Breast epithelium (tissue), 4 donors: ENCODE results near the gene FOS. TPM values are rescaled to one million over a fixed set of nuclear protein-coding genes. Genes with fewer than 3 reads are reported as not detected.

Source experiments
- DNase-seq, 2 donors: peaks; one replicate each; pipeline ENCODE4 v3.0.0-alpha.2; 2019; ENCODE audit warnings: low spot score in 2 of 2
- H3K27ac ChIP-seq, 2 donors: fragments of 200-600 bp; sonication (generic) in 1 of 2; one replicate each; pipeline ENCODE4 v1.5.1; 2016 to 2019; ENCODE audit warnings: mild to moderate bottlenecking in 1 of 2
- H3K27me3 ChIP-seq, 2 donors: fragments of 200-600 bp; sonication (generic) in 1 of 2; one replicate each; pipeline versions ENCODE4 v1.5.1 to v1.6.0; 2017 to 2019; ENCODE audit warnings: control low read depth in 1 of 2, mild to moderate bottlenecking in 1 of 2
- H3K36me3 ChIP-seq: fragments of 200-600 bp; one replicate; pipeline ENCODE4 v1.5.1; 2019
- H3K4me1 ChIP-seq, 2 donors: fragments of 200-600 bp; sonication (generic); one replicate each; pipeline ENCODE4 v1.5.1; 2016 to 2019; ENCODE audit warnings: control low read depth in 1 of 2
- H3K4me3 ChIP-seq, 3 donors: fragments of 200-600 bp; sonication (generic); 1 replicate in 2 of 3; 2 replicates in 1 of 3; pipeline ENCODE4 v1.5.1; 2016 to 2019; ENCODE audit warnings: mild to moderate bottlenecking in 3 of 3, moderate library complexity in 2 of 3
- H3K9me3 ChIP-seq, 2 donors: fragments of 200-600 bp; sonication (generic) in 1 of 2; one replicate each; pipeline ENCODE4 v1.5.1; 2016 to 2019; ENCODE audit warnings: control low read depth in 1 of 2
- CTCF ChIP-seq, 3 donors: fragments of 450-650 bp; IDR thresholded peaks; one replicate each; pipeline ENCODE4 v1.5.1; 2016 to 2017; ENCODE audit warnings: antibody characterized with exemption in 3 of 3, mild to moderate bottlenecking in 3 of 3, moderate library complexity in 3 of 3
- POLR2A ChIP-seq: fragments of 450-650 bp; IDR thresholded peaks from one replicate; pipeline ENCODE4 v1.6.1; 2016; ENCODE audit warnings: antibody characterized with exemption, mild to moderate bottlenecking, moderate library complexity
- POLR2AphosphoS5 ChIP-seq, 3 donors: sonication (generic); formaldehyde crosslinking; IDR thresholded peaks; one replicate each; pipeline ENCODE4 v1.6.1; 2017; ENCODE audit warnings: antibody characterized with exemption in 3 of 3
- intact Hi-C: fragments of 100-400 bp; cut with DNase I; formaldehyde crosslinking; loops from one replicate; pipeline ENCODE4 v1.15.1; 2023; ENCODE audit warnings: low total_unique reads
- total RNA-seq, 3 donors: library from RNA; depleted of rRNA; stranded (reverse); fragments of >200 nt; gene quantifications; one replicate each; pipeline ENCODE4 v1.1.0, GENCODE V29; 2016

FOS gene
- total RNA-seq, 3 donors from 2014 or later: 398 to 629 (median 549) TPM

- TF ChIP-seq POLR2A: no peak
- no peak for TF ChIP-seq POLR2AphosphoS5 (IDR thresholded peaks at IDR 0.05)
- no peak for TF ChIP-seq CTCF (IDR thresholded peaks at IDR 0.05)
- intact Hi-C loops: no loop called here
- Histone ChIP-seq H3K4me1 (no peaks in the 10 kb centered on the region), H3K4me3 (no peak overlapping the region), H3K27ac (no peak overlapping the region), H3K27me3 (no peaks in the 10 kb centered on the region), H3K36me3 (no peaks in the 10 kb centered on the region), H3K9me3 (no peaks in the 10 kb centered on the region)
- no peak for DNase-seq
Measured at GRCh38 chr14:75247286-75247922, 31.2 kb upstream of the FOS start.

GRCh38 chr14:75247939-75248338 lies 30.7 kb upstream of the FOS start:
- no peak for TF ChIP-seq POLR2A
- no peak for TF ChIP-seq CTCF (IDR thresholded peaks at IDR 0.05)
- TF ChIP-seq POLR2AphosphoS5 (IDR thresholded peaks at IDR 0.05): no peak
- H3K27me3 ChIP-seq: no peaks in the 10 kb centered on the region
- H3K9me3 ChIP-seq: no peaks in the 10 kb centered on the region
- no peaks in the 10 kb centered on the region for H3K36me3 ChIP-seq
- no peaks in the 10 kb centered on the region for H3K4me1 ChIP-seq
- DNase-seq: no peak
- intact Hi-C loops: no loop called here
- H3K27ac ChIP-seq: no peak overlapping the region
- H3K4me3 ChIP-seq: no peak overlapping the region

- TF ChIP-seq CTCF (IDR thresholded peaks at IDR 0.05) (no peak), POLR2AphosphoS5 (IDR thresholded peaks at IDR 0.05) (no peak), POLR2A (no peak)
- no peaks in the 10 kb centered on the region for H3K27me3 ChIP-seq
- DNase-seq: no peak
- no peak overlapping the region for H3K4me3 ChIP-seq
- no peaks in the 10 kb centered on the region for H3K36me3 ChIP-seq
- no peaks in the 10 kb centered on the region for H3K4me1 ChIP-seq
- no peaks in the 10 kb centered on the region for H3K9me3 ChIP-seq
- H3K27ac ChIP-seq: no peak overlapping the region
- intact Hi-C loops: no loop called here
Measured at GRCh38 chr14:75249251-75249957, 29.2 kb upstream of the FOS start.

- no peaks in the 10 kb centered on the region for H3K4me1 ChIP-seq
- DNase-seq: no peak
- H3K4me3 ChIP-seq: no peak overlapping the region
- no peaks in the 10 kb centered on the region for H3K27me3 ChIP-seq
- intact Hi-C loops: no loop called here
- no peak for TF ChIP-seq POLR2AphosphoS5 (IDR thresholded peaks at IDR 0.05)
- TF ChIP-seq POLR2A: no peak
- TF ChIP-seq CTCF (IDR thresholded peaks at IDR 0.05): no peak
- H3K9me3 ChIP-seq: no peaks in the 10 kb centered on the region
- H3K36me3 ChIP-seq: no peaks in the 10 kb centered on the region
- H3K27ac ChIP-seq: no peak overlapping the region
Measured at GRCh38 chr14:75249958-75250336, 28.7 kb upstream of the FOS start.

GRCh38 chr14:75250800-75251199 lies 27.8 kb upstream of the FOS start:
- no peak overlapping the region for H3K4me3 ChIP-seq
- intact Hi-C loops: no loop called here
- H3K9me3 ChIP-seq: no peaks in the 10 kb centered on the region
- no peak overlapping the region for H3K27ac ChIP-seq
- DNase-seq: no peak
- no peak for TF ChIP-seq POLR2AphosphoS5 (IDR thresholded peaks at IDR 0.05)
- TF ChIP-seq POLR2A: no peak
- TF ChIP-seq CTCF (IDR thresholded peaks at IDR 0.05): no peak
- no peaks in the 10 kb centered on the region for H3K27me3 ChIP-seq
- H3K36me3 ChIP-seq: no peaks in the 10 kb centered on the region
- H3K4me1 ChIP-seq: no peaks in the 10 kb centered on the region
